Stomach (tissue), 4 donors: Measurements from ENCODE around the gene LCORL.
"Not testable (repeated sequence)": the region's sequence is repeated elsewhere in the genome, so short reads cannot be mapped to it uniquely, and the experiment has no call there.

ENCODE experiments used
- CTCF ChIP-seq, 7 experiments: fragments of 450-650 bp in 4 of 7; fragments of 200-600 bp in 3 of 7; sonication (generic) in 3 of 7; IDR thresholded peaks; one replicate each; pipeline ENCODE4 v1.5.1; 2016 to 2019; ENCODE audit warnings: antibody characterized with exemption in 7 of 7, control low read depth in 2 of 7, mild to moderate bottlenecking in 1 of 7
- EP300 ChIP-seq: sonication (generic); formaldehyde crosslinking; IDR thresholded peaks from one replicate; pipeline ENCODE4 v1.6.1; 2017; ENCODE audit warnings: antibody characterized with exemption
- POLR2A ChIP-seq, 4 donors: fragments of 450-650 bp; IDR thresholded peaks; one replicate each; pipeline ENCODE4 v1.6.1; 2016; ENCODE audit warnings: antibody characterized with exemption in 4 of 4, control low read depth in 2 of 4, mild to moderate bottlenecking in 1 of 4, moderate library complexity in 1 of 4

GRCh38 chr4:18036369-18036768 lies 14.8 kb upstream of the LCORL start:
- not testable (repeated sequence) for TF ChIP-seq CTCF (IDR thresholded peaks at IDR 0.05); POLR2A (IDR thresholded peaks at IDR 0.05); EP300
